ENCODE data around the gene NCAM1.

NCAM1 gene

GRCh38 chr11:113317339-113317738 lies 356.1 kb downstream of the NCAM1 start:
- peak; percentile 1 for DNase-seq

- no peak for DNase-seq
Measured at GRCh38 chr11:113319085-113319484, 357.9 kb downstream of the NCAM1 start.

GRCh38 chr11:113322158-113322557 lies 360.9 kb downstream of the NCAM1 start:
- DNase-seq: no peak

- no peak for DNase-seq
Measured at GRCh38 chr11:113324250-113324649, 363.0 kb downstream of the NCAM1 start.
